22Rv1 (cell line): ENCODE results near the gene CYP11A1.
"Not testable (repeated sequence)": the region's sequence is repeated elsewhere in the genome, so short reads cannot be mapped to it uniquely, and the experiment has no call there.

Experiments used
- H3K27ac ChIP-seq: fragments of 450-650 bp; 2 replicates; pipeline ENCODE4 v1.5.1; 2017
- CTCF ChIP-seq: fragments of 450-650 bp; IDR thresholded peaks from 2 replicates; pipeline ENCODE4 v1.5.1; 2017; ENCODE audit warnings: mild to moderate bottlenecking
- ZFX ChIP-seq: fragments of 450-650 bp; IDR thresholded peaks from 2 replicates; pipeline ENCODE4 v1.6.1; 2017; ENCODE audit warnings: antibody characterized with exemption, borderline replicate concordance

The CYP11A1 gene

DNA sequence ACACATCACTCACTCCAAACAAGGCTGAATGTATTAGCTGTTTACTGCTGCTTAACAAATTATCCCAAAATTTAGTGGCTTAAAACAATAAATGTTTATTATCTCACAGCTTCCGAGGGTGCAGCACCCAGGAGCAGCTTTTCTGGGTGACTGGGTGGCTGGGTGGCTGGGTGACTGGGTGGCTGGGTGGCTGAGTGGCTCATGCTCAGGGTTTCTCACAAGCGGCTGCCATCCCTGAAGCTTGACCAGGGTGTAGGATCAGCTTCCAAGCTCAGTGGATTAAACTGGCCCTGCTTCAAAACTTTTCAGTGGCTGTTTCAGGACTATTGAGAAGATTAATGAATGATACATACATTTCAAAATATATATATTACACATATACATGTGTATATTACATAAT lies 2.3 kb upstream of the CYP11A1 start:
- no peak overlapping the region for H3K27ac ChIP-seq
- TF ChIP-seq ZFX: no peak
- TF ChIP-seq CTCF: no peak

GRCh38 chr15:74369084-74369745 lies 1.8 kb upstream of the CYP11A1 start:
- no peak overlapping the region for H3K27ac ChIP-seq
- TF ChIP-seq CTCF: no peak
- no peak for TF ChIP-seq ZFX

GRCh38 chr15:74368121-74368520 lies 675 bp upstream of the CYP11A1 start:
- H3K27ac ChIP-seq: no peak overlapping the region
- TF ChIP-seq CTCF (no peak), ZFX (no peak)

DNA sequence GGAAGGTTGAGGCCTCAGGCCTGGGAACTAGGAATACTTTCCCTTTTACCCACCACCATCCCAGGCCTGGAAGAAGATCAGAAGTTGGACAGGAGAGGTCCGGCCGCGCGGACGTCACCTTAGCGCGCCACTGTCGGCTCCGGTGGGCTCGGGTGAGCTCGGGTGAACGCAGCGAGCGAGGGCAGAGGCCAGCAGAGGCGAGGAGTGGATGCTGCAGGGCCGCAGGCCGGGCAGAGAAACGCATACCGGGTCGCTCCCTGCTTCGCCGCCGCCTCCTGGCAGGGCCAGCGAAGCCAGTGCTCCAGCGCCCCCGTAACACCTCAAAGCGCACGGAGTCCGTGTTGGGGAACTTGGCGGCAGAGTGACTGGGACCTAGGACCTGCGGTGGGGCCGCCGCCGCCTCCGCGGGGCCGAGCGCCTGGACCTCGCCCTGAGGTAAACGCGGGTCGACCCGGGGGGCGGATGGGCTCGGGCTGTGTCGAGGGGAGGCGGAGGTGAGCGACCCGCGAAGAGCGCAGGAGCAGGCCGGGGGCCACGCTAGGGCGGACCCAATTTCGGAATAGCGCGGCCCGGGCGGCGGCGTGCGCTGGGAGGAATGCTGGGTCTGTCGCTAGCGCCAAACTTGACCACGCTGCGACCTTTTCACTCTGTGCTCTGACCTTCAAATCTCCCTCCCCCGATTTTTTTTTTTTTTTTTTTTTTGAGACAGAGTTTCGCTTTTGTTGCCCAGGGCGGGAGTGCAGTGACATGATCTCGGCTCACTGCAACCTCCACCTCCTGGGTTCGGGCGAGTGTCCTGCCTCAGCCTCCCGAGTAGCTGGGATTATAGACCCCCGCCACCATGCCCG lies 1.6 kb downstream of the CYP11A1 start:
- no peak for TF ChIP-seq CTCF
- no peak for TF ChIP-seq ZFX
- H3K27ac ChIP-seq: no peak overlapping the region

DNA sequence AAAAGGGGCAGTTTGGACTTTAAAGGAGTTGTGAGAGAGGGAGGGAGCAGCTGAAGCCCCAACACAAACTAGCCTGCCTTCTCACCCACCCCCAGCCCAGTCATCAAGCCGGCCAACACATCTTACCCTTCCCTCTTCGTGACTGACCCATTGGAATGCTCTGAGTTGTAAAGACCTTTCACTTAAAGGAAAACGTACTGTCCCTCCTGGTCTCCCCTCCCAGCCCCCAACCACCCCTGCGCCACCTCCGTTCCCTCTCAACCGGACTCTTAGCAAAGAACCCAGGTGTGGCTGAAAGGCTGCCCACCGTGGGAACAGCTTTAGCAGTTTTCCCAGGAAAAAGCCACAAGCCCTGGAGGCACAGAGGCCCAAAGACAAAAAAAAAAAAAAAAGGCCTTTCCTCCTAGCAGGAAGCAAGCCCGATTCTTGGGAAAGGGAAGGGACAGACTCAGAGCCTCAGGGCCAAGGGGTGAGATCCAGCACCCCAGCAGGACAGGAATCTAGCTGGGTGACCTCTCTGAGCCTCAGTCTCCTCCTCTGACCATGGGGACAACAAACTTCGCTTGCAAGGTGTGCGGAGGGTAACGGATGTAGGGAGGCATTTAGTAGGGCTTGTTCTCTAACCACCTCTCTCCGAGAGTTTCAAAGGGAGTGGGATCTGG lies 2.4 kb downstream of the CYP11A1 start:
- H3K27ac ChIP-seq: no peak overlapping the region
- no peak for TF ChIP-seq ZFX
- TF ChIP-seq CTCF: no peak

DNA sequence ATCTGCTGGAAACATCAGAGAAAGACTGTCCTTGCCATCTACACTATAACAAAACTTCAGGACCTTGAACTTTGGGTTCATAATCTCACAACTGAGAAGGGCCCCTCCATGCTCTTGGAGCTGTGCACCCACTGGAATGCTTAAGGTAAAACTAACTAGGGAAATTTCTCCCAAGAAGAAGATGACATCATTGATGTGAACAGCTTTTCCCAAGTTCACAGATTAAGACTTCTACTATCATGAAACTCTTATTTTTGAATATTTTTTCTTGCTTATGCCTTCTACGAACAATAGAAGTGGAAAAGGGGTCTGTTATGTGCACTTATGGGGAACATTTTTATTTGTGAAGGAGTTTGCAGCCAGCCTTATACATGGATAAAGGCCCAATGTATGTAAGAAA lies 5.0 kb downstream of the CYP11A1 start:
- no peak overlapping the region for H3K27ac ChIP-seq
- TF ChIP-seq CTCF (no peak), ZFX (no peak)

GRCh38 chr15:74360855-74361254 lies 6.6 kb downstream of the CYP11A1 start:
- not testable (repeated sequence) for H3K27ac ChIP-seq

DNA sequence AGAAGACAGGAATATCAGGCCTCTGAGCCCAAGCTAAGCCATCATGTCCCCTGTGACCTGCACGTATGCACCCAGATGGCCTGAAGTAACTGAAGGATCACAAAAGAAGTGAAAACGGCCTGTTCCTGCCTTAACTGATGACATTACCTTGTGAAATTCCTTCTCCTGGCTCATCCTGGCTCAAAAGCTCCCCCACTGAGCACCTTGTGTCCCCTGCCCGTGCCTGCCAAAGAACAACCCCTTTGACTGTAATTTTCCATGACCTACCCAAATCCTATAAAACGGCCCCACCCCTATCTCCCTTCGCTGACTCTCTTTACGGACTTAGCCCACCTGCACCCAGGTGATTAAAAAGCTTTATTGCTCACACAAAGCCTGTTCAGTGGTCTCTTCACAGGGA lies 8.1 kb downstream of the CYP11A1 start:
- not testable (repeated sequence) for H3K27ac ChIP-seq

GRCh38 chr15:74357514-74357913 lies 9.9 kb downstream of the CYP11A1 start:
- H3K27ac ChIP-seq: not testable (repeated sequence)

DNA sequence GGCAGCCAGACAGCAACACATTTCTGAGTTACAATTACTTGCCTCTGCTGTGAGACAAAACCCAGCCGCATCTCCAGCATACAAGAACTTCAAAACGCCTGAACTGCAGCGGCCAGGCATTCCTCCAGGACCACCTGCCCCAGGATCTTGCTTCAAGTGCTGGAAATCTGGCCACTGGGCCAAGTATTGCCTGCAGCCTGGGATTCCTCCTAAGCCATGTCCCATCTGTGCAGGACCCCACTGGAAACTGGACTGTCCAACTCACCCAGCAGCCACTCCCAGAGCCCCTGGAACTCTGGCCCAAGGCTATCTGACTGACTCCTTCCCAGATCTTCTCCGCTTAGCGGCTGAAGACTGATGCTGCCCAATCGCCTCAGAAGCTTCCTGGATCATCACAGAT lies 11.4 kb downstream of the CYP11A1 start:
- not testable (repeated sequence) for H3K27ac ChIP-seq

DNA sequence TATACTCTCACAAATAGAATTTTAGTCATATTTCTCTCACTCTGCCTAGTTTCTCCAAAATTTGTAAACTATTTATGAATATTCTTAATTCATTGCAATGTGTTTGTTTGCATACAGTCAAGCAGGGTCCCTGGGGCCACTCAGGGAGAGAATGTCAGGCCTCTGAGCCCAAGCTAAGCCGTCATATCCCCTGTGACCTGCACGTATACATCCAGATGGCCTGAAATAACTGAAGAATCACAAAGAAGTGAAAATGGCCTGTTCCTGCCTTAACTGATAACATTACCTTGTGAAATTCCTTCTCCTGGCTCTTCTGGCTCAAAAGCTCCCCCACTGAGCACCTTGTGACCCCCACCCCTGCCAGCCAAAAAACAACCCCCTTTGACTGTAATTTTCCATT lies 13.5 kb downstream of the CYP11A1 start:
- H3K27ac ChIP-seq: not testable (repeated sequence)
